K562 (cell line): ENCODE measurements around the gene NRTN.

Source experiments
- ARNT ChIP-seq, 2 experiments: fragments of 450-650 bp; IDR thresholded peaks; 2 replicates each; pipeline ENCODE4 v1.6.1; 2016; ENCODE audit warnings: mild to moderate bottlenecking in 1 of 2
- EZH2 ChIP-seq: IDR thresholded peaks from 2 replicates; pipeline ENCODE4 v1.6.1; 2012; ENCODE audit warnings: low read depth, mild to moderate bottlenecking, inconsistent platforms, low read length, borderline replicate concordance
- JUN ChIP-seq, 2 experiments: sonication (generic) in 1 of 2; formaldehyde crosslinking in 1 of 2; IDR thresholded peaks; 2 replicates each; pipeline versions ENCODE4 v1.6.1 to v1.8.0; 2012 to 2022; ENCODE audit warnings: borderline replicate concordance in 2 of 2, mild to moderate bottlenecking in 2 of 2, improper control_type of control experiment in 1 of 2, low read depth in 1 of 2, low read length in 1 of 2, missing genetic modification reagents in 1 of 2
- PML ChIP-seq: IDR thresholded peaks from 2 replicates; pipeline ENCODE4 v1.6.1; 2012; ENCODE audit warnings: low read length, inconsistent platforms
- POLR3G ChIP-seq: IDR thresholded peaks from 2 replicates; pipeline ENCODE4 v1.6.1; 2011; ENCODE audit not compliant: insufficient read length, insufficient replicate concordance; ENCODE audit errors: extremely low read depth
- RCOR1 ChIP-seq, 2 experiments: IDR thresholded peaks; 2 replicates each; pipeline ENCODE4 v1.6.1; 2012; ENCODE audit warnings: low read depth in 2 of 2, low read length in 2 of 2, borderline replicate concordance in 1 of 2, improper control_type of control experiment in 1 of 2
- SRF ChIP-seq, 2 experiments: fragments of 250-450, 450-650 bp in 1 of 2; sonication (Bioruptor Pico) in 1 of 2; sonication (generic) in 1 of 2; formaldehyde crosslinking; IDR thresholded peaks; 2 replicates each; pipeline versions ENCODE4 v1.5.0 to v1.5.1; 2020 to 2022; ENCODE audit warnings: mild to moderate bottlenecking in 1 of 2, missing genetic modification reagents in 1 of 2
- TCF3 ChIP-seq: sonication (generic); formaldehyde crosslinking; IDR thresholded peaks from 2 replicates; pipeline ENCODE4 v1.4.0; 2020; ENCODE audit warnings: mild to moderate bottlenecking, missing genetic modification reagents
- ZNF263 ChIP-seq: sonication (generic); formaldehyde crosslinking; IDR thresholded peaks from 2 replicates; pipeline ENCODE4 v1.8.0; 2022; ENCODE audit warnings: mild to moderate bottlenecking, missing genetic modification reagents, borderline replicate concordance
- ZNF318 ChIP-seq, 2 experiments: fragments of 450-650 bp; IDR thresholded peaks; 2 replicates each; pipeline ENCODE4 v1.6.1; 2016; ENCODE audit warnings: mild to moderate bottlenecking in 2 of 2, borderline replicate concordance in 1 of 2, low read depth in 1 of 2, moderate library complexity in 1 of 2
- ZNF699 ChIP-seq: fragments of 250-450 bp; sonication (Bioruptor Pico); IDR thresholded peaks from 2 replicates; pipeline ENCODE4 v1.8.0; 2021; ENCODE audit warnings: mild to moderate bottlenecking, moderate library complexity; ENCODE audit not compliant: insufficient replicate concordance
- TF ChIP-seq, protein P1 (sequence below), 3 experiments: IDR thresholded peaks in 2 of 3; conservative IDR thresholded peaks in 1 of 3; 2 replicates each; pipeline ENCODE4 v1.5.1; 2011 to 2012; ENCODE audit warnings: low read length in 3 of 3, mild to moderate bottlenecking in 3 of 3, control low read depth in 2 of 3, improper control_type of control experiment in 1 of 3, inconsistent platforms in 1 of 3, low read depth in 1 of 3, mixed read lengths in 1 of 3, moderate library complexity in 1 of 3; ENCODE audit not compliant: insufficient read depth in 2 of 3
- TF ChIP-seq, protein P2 (sequence below): fragments of 250-450 bp; sonication (Bioruptor Pico); IDR thresholded peaks from 2 replicates; pipeline ENCODE4 v1.9.0; 2021; ENCODE audit warnings: mild to moderate bottlenecking

DNA sequence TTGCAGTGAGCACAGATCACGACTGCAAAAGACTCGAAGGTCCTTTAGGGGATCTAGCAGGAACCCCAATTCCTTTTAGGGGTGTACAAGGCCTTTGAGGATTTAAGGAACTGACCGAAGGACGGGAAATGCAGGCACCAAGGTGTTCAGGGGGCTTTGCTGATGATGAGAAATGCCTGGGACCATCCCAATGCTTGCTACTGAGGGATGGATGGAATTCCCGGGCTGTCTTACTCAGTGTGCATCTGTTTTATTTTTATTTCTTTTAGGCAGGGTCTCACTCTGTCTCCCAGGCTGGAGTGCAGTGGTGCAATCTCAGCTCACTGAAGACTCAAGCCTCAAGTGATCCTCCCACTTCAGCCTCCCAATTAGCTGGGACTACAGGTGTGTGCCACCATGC, 31.6 kb upstream of the NRTN start:
- TF ChIP-seq RCOR1 (IDR thresholded peaks at IDR 0.05; ENCODE audit: borderline replicate concordance in 1 of 2, low read depth in 2 of 2, low read length in 2 of 2) (no peak), ARNT (IDR thresholded peaks at IDR 0.05) (no peak), SRF (CRISPR knock-in tag; IDR thresholded peaks at IDR 0.05) (no peak), TCF3 (CRISPR knock-in tag) (no peak), EZH2 (no peak), JUN (IDR thresholded peaks at IDR 0.05; ENCODE audit: borderline replicate concordance, low read depth, low read length) (no peak), JUN (CRISPR knock-in tag; IDR thresholded peaks at IDR 0.05; ENCODE audit: borderline replicate concordance) (no peak), ZNF318 (IDR thresholded peaks at IDR 0.05; ENCODE audit: borderline replicate concordance in 1 of 2, low read depth in 1 of 2) (no peak; a peak in 1 of 4 replicates), ZNF699 (no peak), PML (no peak), POLR3G (no peak), ZNF263 (CRISPR knock-in tag) (no peak)
- TF ChIP-seq, protein P1, sequence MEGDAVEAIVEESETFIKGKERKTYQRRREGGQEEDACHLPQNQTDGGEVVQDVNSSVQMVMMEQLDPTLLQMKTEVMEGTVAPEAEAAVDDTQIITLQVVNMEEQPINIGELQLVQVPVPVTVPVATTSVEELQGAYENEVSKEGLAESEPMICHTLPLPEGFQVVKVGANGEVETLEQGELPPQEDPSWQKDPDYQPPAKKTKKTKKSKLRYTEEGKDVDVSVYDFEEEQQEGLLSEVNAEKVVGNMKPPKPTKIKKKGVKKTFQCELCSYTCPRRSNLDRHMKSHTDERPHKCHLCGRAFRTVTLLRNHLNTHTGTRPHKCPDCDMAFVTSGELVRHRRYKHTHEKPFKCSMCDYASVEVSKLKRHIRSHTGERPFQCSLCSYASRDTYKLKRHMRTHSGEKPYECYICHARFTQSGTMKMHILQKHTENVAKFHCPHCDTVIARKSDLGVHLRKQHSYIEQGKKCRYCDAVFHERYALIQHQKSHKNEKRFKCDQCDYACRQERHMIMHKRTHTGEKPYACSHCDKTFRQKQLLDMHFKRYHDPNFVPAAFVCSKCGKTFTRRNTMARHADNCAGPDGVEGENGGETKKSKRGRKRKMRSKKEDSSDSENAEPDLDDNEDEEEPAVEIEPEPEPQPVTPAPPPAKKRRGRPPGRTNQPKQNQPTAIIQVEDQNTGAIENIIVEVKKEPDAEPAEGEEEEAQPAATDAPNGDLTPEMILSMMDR (IDR thresholded peaks at IDR 0.05 in 2 of 3, conservative IDR thresholded peaks at IDR 0.05 in 1 of 3; ENCODE audit: insufficient read depth in 2 of 3, low read depth in 1 of 3, low read length in 3 of 3): no peak
- TF ChIP-seq, protein P2, sequence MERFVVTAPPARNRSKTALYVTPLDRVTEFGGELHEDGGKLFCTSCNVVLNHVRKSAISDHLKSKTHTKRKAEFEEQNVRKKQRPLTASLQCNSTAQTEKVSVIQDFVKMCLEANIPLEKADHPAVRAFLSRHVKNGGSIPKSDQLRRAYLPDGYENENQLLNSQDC (CRISPR knock-in tag): no peak
